ENCODE measurements around the gene ZNF777.
"Not testable (repeated sequence)": the region's sequence is repeated elsewhere in the genome, so short reads cannot be mapped to it uniquely, and the experiment has no call there.

Gene ZNF777

GRCh38 chr7:149422162-149422913 is 38.5 kb downstream of the ZNF777 start:
- TF ChIP-seq CTCF (IDR thresholded peaks at IDR 0.05; ENCODE audit: low read depth, low read length), result no peak
- 0 out of 2 replicates have a peak overlapping the region, but pooled peaks have one; percentile 17 for H3K4me3 ChIP-seq (ENCODE audit: low read depth, low read length)

DNA sequence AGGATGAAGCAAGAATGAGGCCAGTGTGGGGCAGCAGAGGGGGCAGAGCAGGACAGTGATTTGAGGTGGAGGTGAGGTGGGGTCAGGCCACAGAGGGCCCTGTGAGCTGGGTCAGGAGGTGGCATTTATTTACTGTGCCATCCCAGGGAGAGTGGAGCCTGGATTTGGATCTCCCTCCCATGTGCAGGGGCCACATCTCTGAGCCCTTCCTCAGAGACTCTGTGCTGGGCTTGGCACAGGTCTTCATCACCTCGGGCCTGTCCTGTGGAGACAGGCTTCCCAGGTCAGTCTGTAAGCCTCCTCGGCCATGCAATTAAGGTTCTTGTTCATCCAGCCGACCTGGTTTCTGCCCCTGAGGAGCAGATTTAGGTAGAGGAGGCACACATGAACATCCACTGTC is 40.9 kb downstream of the ZNF777 start:
- TF ChIP-seq CTCF (IDR thresholded peaks at IDR 0.05; ENCODE audit: low read depth, low read length), result no peak
- no peak overlapping the region for H3K4me3 ChIP-seq (ENCODE audit: low read depth, low read length)

DNA sequence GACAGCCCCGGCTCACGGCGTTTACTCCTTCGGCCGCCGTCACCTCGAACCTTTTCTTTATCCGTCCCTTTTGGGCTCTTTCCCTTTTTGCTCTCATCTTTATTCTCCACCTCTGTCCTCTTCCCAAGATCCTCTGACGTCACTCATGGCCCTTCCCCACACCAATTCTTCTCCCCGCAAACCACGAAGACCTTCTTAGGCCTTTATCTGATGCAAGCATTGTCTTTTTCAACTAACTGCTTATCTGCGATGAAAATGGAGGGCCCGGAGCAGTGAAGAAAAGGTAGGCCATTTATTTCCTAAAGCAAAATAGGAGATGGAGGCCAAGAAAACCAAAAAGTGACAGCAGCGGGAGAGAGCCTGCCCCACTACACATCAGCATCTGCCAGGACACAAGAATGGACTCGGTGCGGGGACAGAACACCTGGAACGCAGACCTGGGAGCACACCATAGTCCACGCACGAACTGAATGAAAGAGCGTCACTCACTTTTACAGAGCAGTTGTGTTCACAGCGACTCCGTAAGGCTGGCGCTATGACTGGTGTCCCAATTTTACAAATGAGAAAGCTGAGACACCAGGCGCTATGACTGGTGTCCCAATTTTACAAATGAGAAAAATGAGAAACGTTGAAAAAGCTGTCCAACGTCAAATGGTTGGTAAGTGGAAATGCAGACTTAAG is 45.3 kb downstream of the ZNF777 start:
- H3K4me3 ChIP-seq (ENCODE audit: low read depth, low read length), result no peak overlapping the region
- no peak for TF ChIP-seq CTCF (IDR thresholded peaks at IDR 0.05; ENCODE audit: low read depth, low read length)

DNA sequence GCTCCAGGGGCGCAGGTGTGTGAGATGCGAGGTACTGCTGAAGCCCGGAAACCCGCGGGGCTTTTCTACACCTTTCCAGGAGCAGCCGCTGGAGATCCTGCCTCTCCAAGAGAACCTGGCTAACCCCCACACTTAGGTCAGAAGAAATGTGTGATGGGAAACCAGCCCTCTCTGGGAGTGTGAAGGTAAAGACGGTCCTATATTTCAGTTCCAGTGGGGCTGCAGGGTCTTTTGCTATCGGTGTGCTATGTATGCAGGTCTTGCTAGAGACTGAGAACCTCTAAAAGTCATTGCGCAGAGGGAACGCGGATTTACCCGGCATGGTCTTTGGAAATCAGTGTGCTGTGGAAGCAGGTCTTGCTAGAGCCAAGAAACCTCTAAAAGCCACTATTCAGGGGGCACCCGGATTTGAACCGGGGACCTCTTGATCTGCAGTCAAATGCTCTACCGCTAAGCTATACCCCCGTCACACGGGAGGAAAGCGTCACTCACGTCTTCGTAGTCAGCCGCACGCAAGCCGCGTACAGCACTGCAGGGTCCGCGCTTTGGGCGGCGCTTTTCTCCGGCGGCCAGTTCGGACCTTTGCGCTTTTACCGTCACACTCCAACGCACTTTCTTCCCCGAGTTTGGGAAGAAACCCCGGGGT is 46.0 kb downstream of the ZNF777 start:
- no peak for TF ChIP-seq CTCF (IDR thresholded peaks at IDR 0.05; ENCODE audit: low read depth, low read length)
- no peak overlapping the region for H3K4me3 ChIP-seq (ENCODE audit: low read depth, low read length)

- H3K4me3 ChIP-seq (ENCODE audit: low read depth, low read length), result no peak overlapping the region
- TF ChIP-seq CTCF (IDR thresholded peaks at IDR 0.05; ENCODE audit: low read depth, low read length), result no peak
These were observed 46.7 kb downstream of the ZNF777 start for GRCh38 chr7:149414171-149414570.

- H3K4me3 ChIP-seq (ENCODE audit: low read depth, low read length), result not testable (repeated sequence)
These were observed 47.8 kb downstream of the ZNF777 start for GRCh38 chr7:149413083-149413482.

DNA sequence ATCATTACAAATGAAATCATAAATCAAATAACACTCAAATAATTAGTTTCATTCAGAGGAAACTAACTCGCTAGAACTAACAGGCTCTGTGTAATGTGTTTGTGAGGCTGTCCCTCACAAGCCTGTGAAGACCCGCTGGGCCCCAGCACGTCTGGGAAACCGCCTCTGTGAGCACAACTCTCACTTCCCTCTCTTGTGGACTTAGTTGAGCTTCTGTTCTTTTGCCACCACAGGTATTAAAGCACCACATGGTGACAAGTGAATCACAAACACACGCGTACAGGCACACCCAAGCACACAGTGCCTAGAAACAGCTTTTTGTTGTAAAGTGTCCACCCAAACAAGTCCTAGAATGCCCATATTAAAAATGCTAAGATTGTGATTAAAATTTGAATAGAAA is 51.0 kb downstream of the ZNF777 start:
- no peak overlapping the region for H3K4me3 ChIP-seq (ENCODE audit: low read depth, low read length)
- no peak for TF ChIP-seq CTCF (IDR thresholded peaks at IDR 0.05; ENCODE audit: low read depth, low read length)
